PC-9 (cell line): ENCODE results near the gene RAD18. TPM values are rescaled to one million over a fixed set of nuclear protein-coding genes. Genes with fewer than 3 reads are reported as not detected.

Source experiments
- BruUV-seq: library from RNA; stranded (reverse); fragments of 400-500 nt; replicated peaks from 2 replicates; lab custom pipeline; 2021; lab: Mats Ljungman, UMichigan
- CTCF ChIA-PET: fragments of 300-600 bp; sonication (Branson Sonifier 250); formaldehyde crosslinking; loops from one replicate; lab custom pipeline; 2022; ENCODE audit warnings: antibody characterized with exemption; lab: Charles Lee
- POLR2A ChIA-PET: fragments of 300-600 bp; sonication (Branson Sonifier 250); formaldehyde crosslinking; loops from one replicate; lab custom pipeline; 2022; ENCODE audit warnings: antibody characterized with exemption; ENCODE audit not compliant: unreplicated experiment; lab: Charles Lee
- DNase-seq, 2 experiments: peaks; one replicate each; pipeline versions ENCODE4 v3.0.0 to v3.0.0-alpha.2; 2015 to 2022; ENCODE audit warnings: mixed read lengths in 1 of 2
- H2AFZ ChIP-seq: fragments of 200-600 bp; sonication (generic); 2 replicates; pipeline ENCODE4 v1.8.1; 2017; ENCODE audit warnings: antibody characterized with exemption
- H3F3A ChIP-seq: fragments of 200-600 bp; sonication (generic); 2 replicates; pipeline ENCODE4 v1.8.1; 2017; ENCODE audit warnings: antibody characterized with exemption, mild to moderate bottlenecking, low read depth; ENCODE audit not compliant: insufficient read depth
- H3K27ac ChIP-seq: fragments of 200-600 bp; sonication (generic); 2 replicates; pipeline ENCODE4 v1.6.1; 2016; ENCODE audit warnings: mixed run types
- H3K27me3 ChIP-seq: fragments of 200-600 bp; sonication (generic); 2 replicates; pipeline ENCODE4 v1.6.1; 2016; ENCODE audit warnings: low read depth, mixed run types; ENCODE audit not compliant: insufficient read depth
- H3K36me3 ChIP-seq: fragments of 200-600 bp; sonication (generic); 2 replicates; pipeline ENCODE4 v1.6.1; 2016; ENCODE audit warnings: low read depth, mixed run types
- H3K4me1 ChIP-seq: fragments of 200-600 bp; sonication (generic); replicated peaks from 2 replicates; pipeline ENCODE4 v1.6.1; 2016; ENCODE audit warnings: mixed run types; ENCODE audit not compliant: insufficient read depth
- H3K4me2 ChIP-seq: fragments of 200-600 bp; sonication (generic); 2 replicates; pipeline ENCODE4 v1.6.1; 2017; ENCODE audit warnings: mixed run types
- H3K4me3 ChIP-seq: fragments of 200-600 bp; sonication (generic); 2 replicates; pipeline ENCODE4 v1.6.1; 2016; ENCODE audit warnings: mixed run types
- H3K79me2 ChIP-seq: fragments of 200-600 bp; sonication (generic); 2 replicates; pipeline ENCODE4 v1.6.1; 2017; ENCODE audit warnings: low read depth, mixed run types
- H3K9me2 ChIP-seq: fragments of 200-600 bp; sonication (generic); 2 replicates; pipeline ENCODE4 v1.8.1; 2017; ENCODE audit warnings: mild to moderate bottlenecking; ENCODE audit not compliant: insufficient read depth
- H3K9me3 ChIP-seq: fragments of 200-600 bp; sonication (generic); 2 replicates; pipeline ENCODE4 v1.8.1; 2016; ENCODE audit warnings: low read depth; ENCODE audit not compliant: insufficient read depth
- H4K20me1 ChIP-seq: fragments of 200-600 bp; sonication (generic); 2 replicates; pipeline ENCODE4 v1.8.1; 2017; ENCODE audit not compliant: insufficient read depth
- CTCF ChIP-seq: fragments of 200-600 bp; sonication (generic); conservative IDR thresholded peaks from 2 replicates; pipeline ENCODE4 v1.6.1; 2017; ENCODE audit warnings: mixed run types, antibody characterized with exemption, mild to moderate bottlenecking, moderate library complexity
- EZH2 ChIP-seq: fragments of 200-600 bp; sonication (generic); IDR thresholded peaks from 2 replicates; pipeline ENCODE4 v1.8.0; 2017; ENCODE audit warnings: antibody characterized with exemption, low read depth
- intact Hi-C: fragments of 100-400 bp; cut with micrococcal nuclease; formaldehyde crosslinking; loops from one replicate; pipeline ENCODE4 v1.10.0; 2022; ENCODE audit not compliant: unreplicated experiment
- total RNA-seq: library from RNA; stranded (reverse); gene quantifications from 2 replicates; pipeline ENCODE4 v1.2.3, GENCODE V29; 2021

The RAD18 gene
- total RNA-seq, 1 experiment from 2014 or later: 29.1 TPM

GRCh38 chr3:8846176-8846575 lies 117.1 kb downstream of the RAD18 start:
- peaks cover 6% of the 10 kb centered on the region for H3K4me1 ChIP-seq
- no peak overlapping the region for H2AFZ ChIP-seq
- no peaks in the 10 kb centered on the region for H3F3A ChIP-seq
- no peak for DNase-seq
- TF ChIP-seq CTCF (no peak), EZH2 (no peak)
- H4K20me1 ChIP-seq: no peaks in the 10 kb centered on the region
- CTCF ChIA-PET: no interaction called here
- POLR2A ChIA-PET: no interaction called here
- no TSS peak for BruUV-seq
- no peaks in the 10 kb centered on the region for H3K9me3 ChIP-seq
- H3K4me3 ChIP-seq: no peak overlapping the region
- H3K4me2 ChIP-seq: no peak overlapping the region
- H3K9me2 ChIP-seq: no peaks in the 10 kb centered on the region; the same call in 1 of the 2 replicates
- no peak overlapping the region for H3K27ac ChIP-seq
- H3K79me2 ChIP-seq: no peaks in the 10 kb centered on the region
- no peaks in the 10 kb centered on the region for H3K27me3 ChIP-seq
- intact Hi-C loops: no loop called here
- H3K36me3 ChIP-seq: no peaks in the 10 kb centered on the region

GRCh38 chr3:8845641-8846040 lies 117.6 kb downstream of the RAD18 start:
- H3K9me2 ChIP-seq: no peaks in the 10 kb centered on the region; the same call in 1 of the 2 replicates
- peak; percentile 20 to 50 for DNase-seq
- no peak overlapping the region for H3K27ac ChIP-seq
- H3F3A ChIP-seq: peaks cover 4% of the 10 kb centered on the region; the same call in 1 of the 2 replicates
- H3K4me3 ChIP-seq: no peak overlapping the region
- no peaks in the 10 kb centered on the region for H3K79me2 ChIP-seq
- H3K27me3 ChIP-seq: no peaks in the 10 kb centered on the region
- CTCF ChIA-PET: no interaction called here
- no peaks in the 10 kb centered on the region for H3K36me3 ChIP-seq
- H3K4me1 ChIP-seq: peaks cover 6% of the 10 kb centered on the region
- POLR2A ChIA-PET: interaction anchor here (0.7 kb wide), 2 partner anchors 24 to 344 kb away, joined by 3 to 5 read pairs; partner anchors contain the start of gene LMCD1
- TF ChIP-seq CTCF: no peak
- no peak for TF ChIP-seq EZH2
- H3K4me2 ChIP-seq: no peak overlapping the region
- no peaks in the 10 kb centered on the region for H3K9me3 ChIP-seq
- H4K20me1 ChIP-seq: no peaks in the 10 kb centered on the region
- intact Hi-C loops: no loop called here
- H2AFZ ChIP-seq: no peak overlapping the region
- BruUV-seq: no TSS peak

GRCh38 chr3:8843347-8843746 lies 119.9 kb downstream of the RAD18 start:
- POLR2A ChIA-PET: no interaction called here
- no peaks in the 10 kb centered on the region for H3K27me3 ChIP-seq
- no peak overlapping the region for H3K4me3 ChIP-seq
- no peaks in the 10 kb centered on the region for H3K79me2 ChIP-seq
- no peaks in the 10 kb centered on the region for H4K20me1 ChIP-seq
- intact Hi-C loops: no loop called here
- H3K27ac ChIP-seq: no peak overlapping the region
- CTCF ChIA-PET: no interaction called here
- H3K9me2 ChIP-seq: no peaks in the 10 kb centered on the region; the same call in 1 of the 2 replicates
- H3K4me2 ChIP-seq: no peak overlapping the region
- H3K9me3 ChIP-seq: no peaks in the 10 kb centered on the region
- BruUV-seq: no TSS peak
- DNase-seq: no peak
- peaks cover 6% of the 10 kb centered on the region for H3K4me1 ChIP-seq
- H2AFZ ChIP-seq: no peak overlapping the region
- TF ChIP-seq CTCF: no peak
- no peak for TF ChIP-seq EZH2
- H3F3A ChIP-seq: peaks cover 5% of the 10 kb centered on the region; the same call in 1 of the 2 replicates
- H3K36me3 ChIP-seq: no peaks in the 10 kb centered on the region
